Aorta (tissue), 5 donors: Measurements from ENCODE around the gene SLC38A9. TPM values are rescaled to one million over a fixed set of nuclear protein-coding genes. Genes with fewer than 3 reads are reported as not detected.

ENCODE experiments used
- ATAC-seq: fragments of 200-7000 bp; cut with Tn5 transposase; one replicate; pipeline ENCODE4 v1.9.1; 2022; ENCODE audit warnings: moderate library complexity; ENCODE audit not compliant: low FRiP score
- DNase-seq, 2 donors: peaks; one replicate each; pipeline ENCODE4 v3.0.0-alpha.2; 2020
- H3K27ac ChIP-seq, 2 donors: one replicate each; pipeline ENCODE4 v1.5.1; 2013; ENCODE audit warnings: low read length in 2 of 2, mild to moderate bottlenecking in 2 of 2, moderate library complexity in 2 of 2, control low read depth in 1 of 2, inconsistent platforms in 1 of 2, low read depth in 1 of 2
- H3K27me3 ChIP-seq, 2 donors: one replicate each; pipeline ENCODE4 v1.6.1; 2013; ENCODE audit warnings: control low read depth in 1 of 2, low read length in 1 of 2, mild to moderate bottlenecking in 1 of 2, moderate library complexity in 1 of 2; ENCODE audit not compliant: insufficient read depth in 2 of 2, control insufficient read depth in 1 of 2
- H3K36me3 ChIP-seq, 2 donors: one replicate each; pipeline ENCODE4 v1.6.1; 2013; ENCODE audit warnings: control low read depth in 1 of 2, low read length in 1 of 2, mild to moderate bottlenecking in 1 of 2; ENCODE audit not compliant: insufficient read depth in 2 of 2, control insufficient read depth in 1 of 2
- H3K4me1 ChIP-seq, 2 donors: one replicate each; pipeline ENCODE4 v1.6.1; 2013; ENCODE audit warnings: low read length in 2 of 2, control low read depth in 1 of 2, mild to moderate bottlenecking in 1 of 2, moderate library complexity in 1 of 2; ENCODE audit not compliant: insufficient read depth in 2 of 2, control insufficient read depth in 1 of 2
- H3K4me3 ChIP-seq, 2 donors: one replicate each; pipeline ENCODE4 v1.5.1; 2013; ENCODE audit warnings: low read length in 2 of 2, control low read depth in 1 of 2, mild to moderate bottlenecking in 1 of 2
- H3K9me3 ChIP-seq: one replicate; pipeline ENCODE4 v1.6.1; 2013; ENCODE audit warnings: mild to moderate bottlenecking, low read length; ENCODE audit not compliant: control insufficient read depth
- WGBS, 2 donors: extraction: QIAGEN DNeasy Blood & Tissue Kit; methylation state at CpG; one replicate each; pipeline ENCODE4 v1.1.7; 2013; 5-methylcytosine and 5-hydroxymethylcytosine counted together
- intact Hi-C, 2 donors: fragments of 100-400 bp; cut with DNase I; formaldehyde crosslinking; loops; one replicate each; pipeline versions ENCODE4 v1.14.2 to v1.15.0; 2022
- polyA plus RNA-seq, 2 donors: library from polyadenylated mRNA; stranded (reverse); fragments of 200-250 nt; gene quantifications; one replicate each; pipeline ENCODE4 v1.2.3, GENCODE V29; 2013
- total RNA-seq, 2 donors: library from RNA; stranded (reverse); fragmentation: NEBNext Ultra II Directional; extraction: Animal tissue kit (Norgen Biotek cat#: 25700); gene quantifications; one replicate each; pipeline ENCODE4 v1.2.1, GENCODE V29; 2021
- donor health status: healthy with polysubstance abuse.
- donor health status: Bipolar disorder and iron deficiency.
- donor health status: DM: no; HTN: no; CAD: no.
- donor health status: DM: no; HTN: no; CAD: no.
- donor health status: DM: yes; HTN: yes; CAD: no.

The SLC38A9 gene
- total and polyA plus RNA-seq, 4 donors: 9.3 to 34.7 (median 17.1) TPM

- 14 to 17% methylated on average over 7 of the region's 7 CpGs for WGBS, 2 donors
- intact Hi-C loops: no loop called here
- no peaks in the 10 kb centered on the region for H3K36me3 ChIP-seq
- H3K4me1 ChIP-seq: peaks cover 0 to 11% of the 10 kb centered on the region in 2 donors
- H3K4me3 ChIP-seq: no peak overlapping the region
- no peaks in the 10 kb centered on the region for H3K27me3 ChIP-seq
- no peaks in the 10 kb centered on the region for H3K9me3 ChIP-seq
- ATAC-seq (peak; percentile 64), DNase-seq (peak; percentile 80 to 82)
- peak overlapping the region; percentile 73 for H3K27ac ChIP-seq
Observed at GRCh38 chr5:55597014-55597981, 114.8 kb downstream of the SLC38A9 start.

GRCh38 chr5:55594671-55595070 is 117.5 kb downstream of the SLC38A9 start:
- peaks cover 0 to 2% of the 10 kb centered on the region in 2 donors for H3K4me1 ChIP-seq
- no peaks in the 10 kb centered on the region for H3K36me3 ChIP-seq
- ATAC-seq (no peak), DNase-seq (no peak)
- intact Hi-C loops: no loop called here
- H3K27me3 ChIP-seq: no peaks in the 10 kb centered on the region
- no peak overlapping the region for H3K27ac ChIP-seq
- no peak overlapping the region for H3K4me3 ChIP-seq
- 27 to 45% methylated on average over 2 of the region's 2 CpGs for WGBS, 2 donors
- no peaks in the 10 kb centered on the region for H3K9me3 ChIP-seq

- DNase-seq: no peak
- Histone ChIP-seq H3K27me3 (no peaks in the 10 kb centered on the region), H3K27ac (no peak overlapping the region), H3K4me3 (no peak overlapping the region), H3K36me3 (no peaks in the 10 kb centered on the region), H3K9me3 (no peaks in the 10 kb centered on the region), H3K4me1 (no peaks in the 10 kb centered on the region)
- 32 to 40% methylated on average over 3 of the region's 3 CpGs for WGBS, 2 donors
- intact Hi-C loops: no loop called here
- ATAC-seq: no peak
Observed at GRCh38 chr5:55593115-55593472, 119.0 kb downstream of the SLC38A9 start.

DNA sequence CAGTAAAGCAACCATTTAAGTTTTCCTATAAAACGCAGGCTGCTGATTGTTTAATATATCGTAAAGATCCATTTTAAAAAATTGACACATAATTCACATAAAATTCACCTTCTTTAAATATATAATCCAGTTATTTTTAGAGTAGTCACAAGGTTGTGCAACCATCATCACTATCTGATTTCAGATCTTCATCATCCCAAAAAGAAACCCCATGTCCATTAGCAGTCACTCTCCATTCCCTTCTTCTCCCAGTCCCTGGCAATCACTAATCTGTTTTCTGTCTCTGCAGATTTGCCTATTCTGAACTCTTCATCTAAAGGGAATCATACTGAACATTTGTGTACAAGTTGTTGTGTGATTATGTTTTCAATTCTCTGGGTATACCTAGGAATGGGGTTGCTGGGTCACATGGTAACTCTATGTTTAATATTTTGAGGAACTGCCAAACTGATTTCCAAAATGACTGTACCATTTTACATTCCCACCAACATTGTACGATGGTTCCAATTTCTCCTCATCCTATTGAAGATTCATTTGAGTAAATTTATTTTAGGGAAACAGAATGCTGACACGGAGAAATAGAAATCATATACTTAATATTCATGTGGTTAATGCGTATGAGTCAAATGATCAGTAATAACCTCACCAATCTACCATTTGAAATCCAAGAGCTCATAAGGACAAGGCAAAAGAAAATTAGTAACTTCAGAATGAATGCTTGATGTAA is 119.6 kb downstream of the SLC38A9 start:
- no peaks in the 10 kb centered on the region for H3K36me3 ChIP-seq
- no peaks in the 10 kb centered on the region for H3K9me3 ChIP-seq
- ATAC-seq (no peak), DNase-seq (no peak)
- no peaks in the 10 kb centered on the region for H3K4me1 ChIP-seq
- no peak overlapping the region for H3K4me3 ChIP-seq
- no peaks in the 10 kb centered on the region for H3K27me3 ChIP-seq
- WGBS, 2 donors: 91 to 93% methylated on average over 5 of the region's 5 CpGs
- intact Hi-C loops: no loop called here
- H3K27ac ChIP-seq: no peak overlapping the region

DNA sequence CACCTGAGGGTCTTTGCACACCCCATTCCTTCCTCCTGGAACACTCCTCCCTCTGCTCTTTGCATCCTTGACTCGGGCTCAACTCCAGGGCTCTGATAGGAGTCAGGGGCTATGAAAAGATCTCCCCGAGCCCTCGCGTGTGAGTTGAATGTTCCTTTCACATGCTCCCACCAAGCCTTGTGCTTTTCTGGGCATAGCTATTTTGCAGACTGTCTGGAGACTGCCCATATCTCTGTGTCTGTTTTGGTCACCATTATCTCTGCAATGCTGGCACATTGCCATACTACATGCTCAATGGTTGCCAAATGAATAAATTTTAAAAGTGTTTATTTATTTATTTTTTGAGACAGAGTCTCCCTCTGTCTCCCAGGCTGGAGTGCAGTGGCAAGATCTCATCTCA is 120.4 kb downstream of the SLC38A9 start:
- Histone ChIP-seq H3K27ac (no peak overlapping the region), H3K36me3 (no peaks in the 10 kb centered on the region), H3K4me3 (no peak overlapping the region), H3K9me3 (no peaks in the 10 kb centered on the region), H3K4me1 (no peaks in the 10 kb centered on the region), H3K27me3 (no peaks in the 10 kb centered on the region)
- ATAC-seq: no peak
- WGBS, 2 donors: 9 to 17% methylated on average over 4 of the region's 4 CpGs
- DNase-seq: no peak
- intact Hi-C loops: no loop called here

DNA sequence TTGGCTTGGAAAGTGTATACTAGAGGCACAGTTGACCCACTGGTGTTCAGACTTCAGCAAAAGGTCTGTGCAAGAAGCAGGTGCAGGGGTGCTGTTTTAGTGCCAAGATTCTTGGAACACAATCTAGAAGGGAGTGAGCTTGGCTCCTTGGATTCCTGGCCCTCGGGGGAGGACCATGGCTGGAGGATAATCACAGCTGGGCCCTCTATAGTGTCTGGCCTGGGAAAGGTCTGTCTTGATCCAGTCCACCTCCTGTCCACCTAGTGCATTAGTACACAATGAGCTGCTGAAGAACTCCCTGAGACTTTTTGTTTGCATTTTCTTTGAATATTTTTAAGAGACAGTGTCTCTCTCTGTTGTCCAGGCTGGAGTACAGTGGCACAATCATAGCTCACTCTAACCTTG is 126.9 kb downstream of the SLC38A9 start:
- H3K4me1 ChIP-seq: peaks cover 0 to 3% of the 10 kb centered on the region in 2 donors
- H3K27ac ChIP-seq: no peak overlapping the region
- ATAC-seq: no peak
- H3K9me3 ChIP-seq: no peaks in the 10 kb centered on the region
- no peak overlapping the region for H3K4me3 ChIP-seq
- no peak for DNase-seq
- no peaks in the 10 kb centered on the region for H3K27me3 ChIP-seq
- 23 to 40% methylated on average over 1 of the region's 1 CpG for WGBS, 2 donors
- intact Hi-C loops: no loop called here
- no peaks in the 10 kb centered on the region for H3K36me3 ChIP-seq

DNA sequence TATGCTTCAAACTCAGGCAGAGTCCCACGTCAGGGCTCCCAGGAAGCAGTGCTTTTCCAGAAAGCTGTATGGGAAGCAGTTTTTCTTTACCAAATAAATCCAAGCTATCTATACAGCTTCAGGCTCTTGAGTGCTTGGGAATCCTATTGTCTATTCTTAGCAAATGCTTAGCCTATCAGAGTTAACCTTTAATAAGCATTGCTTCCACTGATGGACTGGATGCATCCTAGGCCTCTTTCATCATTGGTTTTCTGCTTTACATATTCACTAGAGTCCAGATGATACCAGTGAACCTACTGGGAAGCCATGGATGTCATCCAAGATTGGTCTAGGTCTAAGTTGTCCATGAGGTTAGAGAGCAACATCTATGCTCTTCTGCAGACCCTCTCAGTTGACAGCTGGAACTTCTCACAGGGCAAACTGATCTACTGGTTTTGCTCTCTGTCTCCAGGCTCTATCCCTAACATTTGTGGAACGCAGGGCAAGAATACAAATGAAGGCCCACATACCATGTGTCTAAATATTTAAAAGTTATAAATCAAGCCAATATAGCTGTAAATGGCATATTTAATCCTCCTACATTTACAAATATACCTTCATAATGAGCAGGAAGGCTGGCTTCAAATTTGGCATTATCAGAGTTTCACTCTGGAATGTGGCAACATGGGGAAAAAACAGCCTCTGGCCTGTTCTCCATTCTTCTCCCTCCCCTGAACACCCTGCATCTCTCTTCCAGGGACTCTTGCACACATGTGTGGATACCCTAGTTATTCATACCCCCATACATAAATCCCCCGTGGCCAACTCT is 127.5 kb downstream of the SLC38A9 start:
- Histone ChIP-seq H3K4me3 (no peak overlapping the region), H3K27ac (no peak overlapping the region), H3K27me3 (no peaks in the 10 kb centered on the region), H3K9me3 (no peaks in the 10 kb centered on the region), H3K36me3 (no peaks in the 10 kb centered on the region), H3K4me1 (peaks cover under 1 to 3% of the 10 kb centered on the region in 2 donors)
- no peak for ATAC-seq
- WGBS, 2 donors: 56 to 58% methylated on average over 3 of the region's 3 CpGs
- intact Hi-C loops: no loop called here
- no peak for DNase-seq

- intact Hi-C loops: no loop called here
- Histone ChIP-seq H3K27ac (no peak overlapping the region), H3K27me3 (no peaks in the 10 kb centered on the region), H3K4me3 (no peak overlapping the region), H3K4me1 (peaks cover 5 to 6% of the 10 kb centered on the region in 2 donors), H3K9me3 (no peaks in the 10 kb centered on the region), H3K36me3 (no peaks in the 10 kb centered on the region)
- WGBS, 2 donors: 88 to 96% methylated on average over 9 of the region's 9 CpGs
- ATAC-seq (no peak), DNase-seq (no peak)
Observed at GRCh38 chr5:55583578-55583977, 128.5 kb downstream of the SLC38A9 start.
